Mesendoderm (in vitro differentiated cells): ENCODE data around the gene UMPS. TPM values are rescaled to one million over a fixed set of nuclear protein-coding genes. Genes with fewer than 3 reads are reported as not detected.

Experiments used
- DNase-seq: peaks from one replicate; pipeline ENCODE4 v3.0.0; 2013
- H2AK5ac ChIP-seq: 2 replicates; pipeline ENCODE4 v1.6.1; 2013; ENCODE audit warnings: low read length, inconsistent platforms
- H2BK120ac ChIP-seq: 2 replicates; pipeline ENCODE4 v1.6.1; 2013; ENCODE audit warnings: low read depth, mild to moderate bottlenecking, low read length, moderate library complexity, mixed read lengths
- H2BK15ac ChIP-seq: replicated peaks from 2 replicates; pipeline ENCODE4 v1.6.1; 2013; ENCODE audit warnings: low read depth, mild to moderate bottlenecking, moderate library complexity
- H2BK5ac ChIP-seq: 2 replicates; pipeline ENCODE4 v1.6.1; 2013; ENCODE audit warnings: low read length, inconsistent platforms
- H3K18ac ChIP-seq: 2 replicates; pipeline ENCODE4 v1.6.1; 2013; ENCODE audit warnings: mild to moderate bottlenecking, low read length, mixed read lengths
- H3K23ac ChIP-seq: one replicate; pipeline ENCODE4 v1.6.1; 2013; ENCODE audit warnings: low read length
- H3K27ac ChIP-seq: 2 replicates; pipeline ENCODE4 v1.5.1; 2013; ENCODE audit warnings: low read depth, mild to moderate bottlenecking, inconsistent platforms, low read length, moderate library complexity
- H3K27me3 ChIP-seq: 2 replicates; pipeline ENCODE4 v1.6.1; 2013; ENCODE audit warnings: low read length, control low read depth, mild to moderate bottlenecking, inconsistent platforms; ENCODE audit not compliant: insufficient read depth, poor library complexity
- H3K36me3 ChIP-seq: 2 replicates; pipeline ENCODE4 v1.6.1; 2013; ENCODE audit warnings: low read length, inconsistent platforms; ENCODE audit not compliant: control insufficient read depth, insufficient read depth
- H3K4ac ChIP-seq: one replicate; pipeline ENCODE4 v1.6.1; 2013; ENCODE audit warnings: low read depth, mild to moderate bottlenecking, low read length, moderate library complexity
- H3K4me1 ChIP-seq: 2 replicates; pipeline ENCODE4 v1.6.1; 2013; ENCODE audit warnings: low read depth, low read length, inconsistent platforms; ENCODE audit not compliant: control insufficient read depth
- H3K4me2 ChIP-seq: 2 replicates; pipeline ENCODE4 v1.6.1; 2013; ENCODE audit warnings: low read length
- H3K4me3 ChIP-seq: 2 replicates; pipeline ENCODE4 v1.5.1; 2013; ENCODE audit warnings: mild to moderate bottlenecking, low read length
- H3K56ac ChIP-seq: one replicate; pipeline ENCODE4 v1.6.1; 2013; ENCODE audit warnings: low read length
- H3K79me1 ChIP-seq: 2 replicates; pipeline ENCODE4 v1.6.1; 2013; ENCODE audit warnings: low read length, inconsistent platforms
- H3K79me2 ChIP-seq: 2 replicates; pipeline ENCODE4 v1.6.1; 2013; ENCODE audit warnings: mild to moderate bottlenecking, low read length; ENCODE audit not compliant: control insufficient read depth, insufficient read depth
- H3K9ac ChIP-seq: 2 replicates; pipeline ENCODE4 v1.6.1; 2013; ENCODE audit warnings: low read length, inconsistent platforms
- H4K5ac ChIP-seq: one replicate; pipeline ENCODE4 v1.6.1; 2013; ENCODE audit warnings: low read length
- H4K8ac ChIP-seq: one replicate; pipeline ENCODE4 v1.6.1; 2013; ENCODE audit warnings: low read depth, mild to moderate bottlenecking, control low read depth, low read length, moderate library complexity
- WGBS: extraction: QIAGEN DNeasy Blood & Tissue Kit; methylation state at CpG from one replicate; pipeline ENCODE4 v1.1.7; 2013; ENCODE audit warnings: low lambda C conversion rate, missing lambda C conversion rate; ENCODE audit not compliant: insufficient coverage; ENCODE audit errors: extremely low coverage; 5-methylcytosine and 5-hydroxymethylcytosine counted together
- polyA plus RNA-seq, 2 experiments: library from polyadenylated mRNA; stranded (reverse); fragments of 200-250 nt; gene quantifications; one replicate each; pipeline ENCODE4 v1.2.3, GENCODE V29; 2013

UMPS gene
- polyA plus RNA-seq (2013, experiment 1 of 2): 45.8 TPM
- 45.3 TPM for polyA plus RNA-seq (2013, experiment 2 of 2)

DNA sequence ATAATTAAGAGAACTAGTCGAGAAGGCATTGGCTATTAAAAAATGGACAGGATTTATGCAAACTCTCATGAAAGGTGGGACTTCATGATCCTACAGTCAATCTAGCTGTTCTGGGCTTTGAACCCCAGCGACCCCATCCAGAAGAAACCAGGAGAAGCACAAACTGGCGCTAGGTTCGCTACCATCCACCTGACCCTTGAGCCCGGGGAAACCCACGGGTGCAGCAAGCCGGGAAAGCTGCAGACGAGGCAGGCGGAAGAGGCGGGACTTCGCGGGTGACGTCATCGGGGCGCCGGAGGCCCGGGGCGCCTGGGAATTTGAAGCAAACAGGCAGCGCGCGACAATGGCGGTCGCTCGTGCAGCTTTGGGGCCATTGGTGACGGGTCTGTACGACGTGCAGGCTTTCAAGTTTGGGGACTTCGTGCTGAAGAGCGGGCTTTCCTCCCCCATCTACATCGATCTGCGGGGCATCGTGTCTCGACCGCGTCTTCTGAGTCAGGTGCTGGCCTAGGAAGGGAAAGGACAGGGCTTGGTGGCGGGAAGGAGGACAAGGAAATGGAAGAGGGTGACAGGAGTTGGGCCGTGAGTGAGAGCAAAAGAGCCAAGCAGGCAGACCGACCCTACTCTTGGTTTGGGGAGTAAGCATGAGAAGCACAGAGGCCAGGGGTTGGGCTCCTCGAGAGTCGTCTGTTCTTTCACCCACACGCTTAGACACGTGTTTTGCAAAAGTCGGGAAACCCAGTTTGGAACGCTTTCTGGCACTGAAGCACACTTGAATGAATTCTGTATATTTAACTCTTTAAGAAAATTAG is at the start of gene UMPS:
Gene UMPS, plus strand, starts transcription at position 324 of the 812 bp plus-strand sequence. Its CDS starts 20 bp downstream, at position 344.
- Histone ChIP-seq H2BK120ac (no peak within 1 kb of the TSS), H3K4me2 (peak within 1 kb of the TSS; percentile 77), H3K4me1 (peaks cover 2% of the 10 kb centered on the region), H3K4me3 (peak within 1 kb of the TSS; percentile 97), H2BK15ac (no peak within 1 kb of the TSS), H3K4ac (peak within 1 kb of the TSS; percentile 19), H4K5ac (no peak within 1 kb of the TSS), H2BK5ac (peak within 1 kb of the TSS; percentile 44), H3K23ac (no peak within 1 kb of the TSS), H3K27ac (no peak within 1 kb of the TSS), H3K56ac (peak within 1 kb of the TSS; percentile 100), H3K9ac (peak within 1 kb of the TSS; percentile 93), H3K27me3 (no peaks in the 10 kb centered on the region), H3K79me2 (peaks cover 29% of the 10 kb centered on the region), H3K18ac (peak within 1 kb of the TSS; percentile 33), H4K8ac (peak within 1 kb of the TSS; percentile 83), H3K36me3 (no peaks in the 10 kb centered on the region), H2AK5ac (peak within 1 kb of the TSS; percentile 39), H3K79me1 (peaks cover 10% of the 10 kb centered on the region)
- no CpG with 5 or more reads among the region's 44 CpGs for WGBS
- peak; percentile 85 for DNase-seq

DNA sequence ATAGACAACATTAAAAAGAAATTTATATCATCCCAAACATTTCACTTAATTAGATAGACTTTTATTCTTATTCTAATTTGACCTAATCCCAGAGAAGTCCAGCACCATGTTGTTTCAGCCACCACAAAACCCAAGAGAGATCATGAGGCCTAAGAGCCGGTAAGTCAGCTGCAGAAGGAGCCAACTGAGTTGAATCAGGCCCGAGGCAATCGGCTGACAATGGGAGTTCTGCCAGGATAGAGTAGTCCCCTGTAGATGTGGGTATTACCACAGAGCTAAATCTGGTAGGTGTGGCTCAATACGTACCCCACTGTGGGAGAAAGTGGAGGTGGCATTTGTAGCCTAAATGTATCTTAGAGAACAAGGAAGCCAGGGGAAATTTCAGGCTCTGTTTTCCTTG is 49.7 kb upstream of the UMPS start:
- Histone ChIP-seq H3K18ac (no peak overlapping the region), H3K4ac (no peak overlapping the region), H3K4me2 (no peak overlapping the region), H4K8ac (no peak overlapping the region), H3K27me3 (no peaks in the 10 kb centered on the region), H3K27ac (no peak overlapping the region), H3K79me2 (no peaks in the 10 kb centered on the region), H3K23ac (no peak overlapping the region), H3K79me1 (no peaks in the 10 kb centered on the region), H2BK15ac (no peak overlapping the region), H4K5ac (no peak overlapping the region), H3K4me1 (no peaks in the 10 kb centered on the region), H3K4me3 (no peak overlapping the region), H3K36me3 (no peaks in the 10 kb centered on the region), H2BK120ac (no peak overlapping the region), H2AK5ac (no peak overlapping the region), H3K9ac (no peak overlapping the region), H3K56ac (no peak overlapping the region), H2BK5ac (no peak overlapping the region)
- WGBS: no CpG with 5 or more reads among the region's 4 CpGs
- DNase-seq: no peak

DNA sequence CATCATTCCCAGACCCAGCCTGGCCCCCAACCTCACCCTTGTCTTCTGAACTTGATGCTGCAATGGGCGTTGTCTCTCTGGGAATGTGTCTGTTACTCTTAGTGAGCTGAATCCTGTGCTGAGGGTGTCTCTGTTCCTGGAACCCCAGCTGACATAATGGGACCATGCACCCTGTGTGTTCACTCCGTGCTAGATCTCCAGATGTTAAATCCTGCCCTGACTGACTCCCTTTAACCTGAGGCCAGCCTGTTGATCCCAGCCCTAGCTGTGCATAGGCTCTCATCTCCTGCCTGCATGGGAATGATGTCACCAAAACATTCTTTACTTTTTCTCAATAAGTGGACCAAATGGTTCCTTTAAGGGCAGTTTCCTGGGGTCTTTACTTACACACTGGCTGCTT is 48.0 kb upstream of the UMPS start:
- no peak overlapping the region for H3K18ac ChIP-seq
- H3K9ac ChIP-seq: no peak overlapping the region
- H4K8ac ChIP-seq: no peak overlapping the region
- H3K23ac ChIP-seq: no peak overlapping the region
- WGBS: no CpG with 5 or more reads among the region's 2 CpGs
- H3K27me3 ChIP-seq: no peaks in the 10 kb centered on the region
- no peak overlapping the region for H3K4ac ChIP-seq
- no peak overlapping the region for H2BK15ac ChIP-seq
- H3K4me1 ChIP-seq: no peaks in the 10 kb centered on the region
- no peaks in the 10 kb centered on the region for H3K79me1 ChIP-seq
- no peak for DNase-seq
- H2BK5ac ChIP-seq: no peak overlapping the region
- H3K79me2 ChIP-seq: no peaks in the 10 kb centered on the region
- H3K4me2 ChIP-seq: no peak overlapping the region
- H3K56ac ChIP-seq: no peak overlapping the region
- no peak overlapping the region for H2AK5ac ChIP-seq
- H2BK120ac ChIP-seq: no peak overlapping the region
- H4K5ac ChIP-seq: no peak overlapping the region
- no peak overlapping the region for H3K4me3 ChIP-seq
- no peaks in the 10 kb centered on the region for H3K36me3 ChIP-seq
- no peak overlapping the region for H3K27ac ChIP-seq

DNA sequence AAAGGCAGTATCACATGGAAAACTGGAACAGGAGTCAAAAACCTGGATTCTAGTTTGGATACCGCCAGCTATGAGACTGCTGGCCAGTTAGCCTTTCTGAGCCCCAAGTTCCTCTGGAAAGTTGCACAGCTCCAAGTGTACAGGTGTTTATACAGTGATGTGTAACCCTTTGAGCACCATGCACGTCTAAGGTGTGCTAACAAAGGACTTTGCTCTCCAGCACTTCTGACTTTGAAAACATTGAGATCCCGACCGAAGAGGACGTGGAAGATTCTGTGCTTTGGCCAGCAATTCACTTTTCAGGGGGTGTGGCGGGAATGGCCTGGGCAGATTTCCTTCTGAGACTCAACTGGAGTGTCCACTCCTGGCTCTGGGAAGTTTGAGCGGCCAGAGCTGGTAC is 45.8 kb upstream of the UMPS start:
- no CpG with 5 or more reads among the region's 7 CpGs for WGBS
- Histone ChIP-seq H3K18ac (no peak overlapping the region), H4K8ac (no peak overlapping the region), H3K27ac (no peak overlapping the region), H3K36me3 (no peaks in the 10 kb centered on the region), H4K5ac (no peak overlapping the region), H3K23ac (no peak overlapping the region), H2AK5ac (no peak overlapping the region), H3K4me2 (no peak overlapping the region), H3K9ac (no peak overlapping the region), H3K4me1 (no peaks in the 10 kb centered on the region), H3K4me3 (no peak overlapping the region), H2BK15ac (no peak overlapping the region), H3K56ac (no peak overlapping the region), H2BK120ac (no peak overlapping the region), H3K27me3 (no peaks in the 10 kb centered on the region), H3K79me1 (no peaks in the 10 kb centered on the region), H2BK5ac (no peak overlapping the region), H3K4ac (no peak overlapping the region), H3K79me2 (no peaks in the 10 kb centered on the region)
- no peak for DNase-seq

DNA sequence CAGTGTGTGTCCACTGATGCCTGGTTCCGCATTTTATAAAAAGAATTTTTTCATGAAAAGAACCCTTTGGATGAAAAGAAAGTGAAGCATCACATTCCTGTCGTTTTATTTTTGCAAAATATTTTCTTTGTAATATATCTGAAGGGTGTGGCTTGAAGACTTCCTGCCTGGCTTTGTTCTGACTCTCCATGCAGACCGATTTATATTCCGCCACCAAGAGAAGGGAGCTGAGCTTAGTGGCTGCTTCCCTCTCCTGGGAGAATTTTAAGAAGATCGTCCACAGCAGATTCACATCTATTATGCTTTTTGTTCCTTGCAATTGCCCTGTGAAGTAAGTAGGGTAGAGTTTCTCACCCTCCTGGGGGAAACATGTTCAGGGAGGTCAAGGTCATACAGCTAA is 45.2 kb upstream of the UMPS start:
- Histone ChIP-seq H3K79me1 (no peaks in the 10 kb centered on the region), H2BK120ac (no peak overlapping the region), H3K4ac (no peak overlapping the region), H3K23ac (no peak overlapping the region), H4K5ac (no peak overlapping the region), H3K36me3 (no peaks in the 10 kb centered on the region), H3K9ac (no peak overlapping the region), H2BK5ac (no peak overlapping the region), H3K4me2 (no peak overlapping the region), H3K4me3 (no peak overlapping the region), H3K27ac (no peak overlapping the region), H3K56ac (no peak overlapping the region), H3K27me3 (no peaks in the 10 kb centered on the region), H4K8ac (no peak overlapping the region), H2AK5ac (no peak overlapping the region), H3K79me2 (no peaks in the 10 kb centered on the region), H3K4me1 (no peaks in the 10 kb centered on the region), H2BK15ac (no peak overlapping the region), H3K18ac (no peak overlapping the region)
- no peak for DNase-seq
- no CpG with 5 or more reads among the region's 5 CpGs for WGBS

DNA sequence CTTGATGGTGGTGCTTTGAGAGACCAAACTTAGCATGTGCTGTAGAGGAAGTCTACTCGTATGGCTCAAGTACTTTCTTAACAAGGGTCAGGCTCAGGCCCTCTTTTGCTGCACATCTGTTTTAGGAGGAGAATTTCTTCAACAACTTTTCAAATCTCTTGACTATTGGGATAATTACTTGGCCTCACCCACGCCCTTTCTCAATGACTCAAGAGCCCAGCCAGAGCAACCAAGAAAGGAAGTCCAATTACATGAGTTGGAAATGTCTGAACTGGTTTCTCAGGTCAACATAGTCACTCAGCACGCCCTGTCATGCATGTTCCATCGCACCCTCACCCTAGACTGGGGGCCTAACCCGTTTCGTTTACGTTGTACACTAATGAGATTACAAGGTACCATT is 44.8 kb upstream of the UMPS start:
- WGBS: no CpG with 5 or more reads among the region's 7 CpGs

More for the DNA sequence above, 44.8 kb upstream of the UMPS start:
- Histone ChIP-seq H2BK120ac (no peak overlapping the region), H3K23ac (no peak overlapping the region), H2BK15ac (no peak overlapping the region), H3K79me1 (no peaks in the 10 kb centered on the region), H2BK5ac (no peak overlapping the region), H3K79me2 (no peaks in the 10 kb centered on the region), H3K4me2 (no peak overlapping the region), H3K56ac (no peak overlapping the region), H3K4me3 (no peak overlapping the region), H3K9ac (no peak overlapping the region), H3K36me3 (no peaks in the 10 kb centered on the region), H3K4ac (no peak overlapping the region), H3K27ac (no peak overlapping the region), H4K8ac (no peak overlapping the region), H3K4me1 (no peaks in the 10 kb centered on the region), H2AK5ac (no peak overlapping the region), H4K5ac (no peak overlapping the region), H3K18ac (no peak overlapping the region), H3K27me3 (no peaks in the 10 kb centered on the region)
- no peak for DNase-seq
